AG09319 (cell line): Measurements from ENCODE around the gene CCT5.

ENCODE experiments used
- DNase-seq: peaks from one replicate; pipeline ENCODE4 v3.0.0-alpha.2; 2010; ENCODE audit warnings: low read depth; ENCODE audit errors: extremely low read depth
- CTCF ChIP-seq: IDR thresholded peaks from 2 replicates; pipeline ENCODE4 v1.5.1; 2011; ENCODE audit warnings: low read depth, mild to moderate bottlenecking, inconsistent platforms, low read length, moderate library complexity

The CCT5 gene

GRCh38 chr5:10257870-10258269 lies 7.8 kb downstream of the CCT5 start:
- DNase-seq: no peak
- TF ChIP-seq CTCF: no peak

GRCh38 chr5:10259899-10260298 lies 9.8 kb downstream of the CCT5 start:
- no peak for TF ChIP-seq CTCF
- no peak for DNase-seq

GRCh38 chr5:10261065-10261464 lies 11.0 kb downstream of the CCT5 start:
- no peak for TF ChIP-seq CTCF

GRCh38 chr5:10262121-10262774 lies 12.2 kb downstream of the CCT5 start:
- no peak for DNase-seq

More at GRCh38 chr5:10261065-10261464, 11.0 kb downstream of the CCT5 start:
- no peak for DNase-seq

GRCh38 chr5:10262995-10263394 lies 12.9 kb downstream of the CCT5 start:
- no peak for DNase-seq
- no peak for TF ChIP-seq CTCF

More at GRCh38 chr5:10262121-10262774, 12.2 kb downstream of the CCT5 start:
- no peak for TF ChIP-seq CTCF

GRCh38 chr5:10264604-10265003 lies 14.5 kb downstream of the CCT5 start:
- peak; percentile 22 for DNase-seq
- no peak for TF ChIP-seq CTCF

DNA sequence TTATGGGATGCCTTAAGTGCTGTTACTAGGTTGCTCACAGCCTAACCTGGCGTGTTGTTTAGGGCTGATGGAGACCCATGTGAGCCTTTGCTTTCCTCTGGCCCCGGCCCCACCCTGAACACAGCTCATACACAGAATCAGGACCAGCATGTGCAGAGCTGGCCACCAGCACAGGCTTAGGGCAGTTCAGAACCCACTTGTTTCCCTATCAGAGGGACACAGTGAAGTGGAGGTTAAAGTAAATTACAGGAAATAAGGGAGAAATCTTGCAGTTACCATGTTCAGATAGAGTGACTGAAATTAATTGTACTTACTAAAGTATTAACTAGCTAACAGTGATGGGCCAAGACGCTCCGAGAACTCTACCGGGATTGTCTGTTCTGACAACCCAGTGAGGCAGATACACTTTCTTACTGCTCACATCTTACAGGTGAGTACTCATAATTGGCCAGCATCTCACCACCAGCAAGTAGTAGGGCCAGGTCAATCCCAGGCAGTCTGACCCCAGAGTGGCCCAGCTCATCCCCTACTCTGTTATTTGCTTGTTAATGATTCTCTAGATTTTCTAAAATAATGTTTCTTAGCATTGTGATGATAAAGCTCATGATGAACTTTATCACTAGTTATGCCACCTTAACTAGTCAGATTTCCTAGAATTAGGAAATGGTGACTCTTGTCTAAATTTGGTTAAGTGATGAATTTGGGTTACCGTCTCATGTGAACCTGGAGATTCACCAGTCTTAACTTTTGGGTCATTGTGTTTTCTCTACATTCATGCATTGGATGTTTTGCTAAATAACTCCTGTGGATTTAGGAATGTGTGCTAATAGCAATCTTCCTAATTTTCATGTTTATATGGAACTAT lies 15.4 kb downstream of the CCT5 start:
- DNase-seq: no peak

More for the DNA sequence above, 15.4 kb downstream of the CCT5 start:
- TF ChIP-seq CTCF: no peak
